ENCODE data around the gene ZACN.
A peak's percentile ranks its signal among the peaks of the same experiment; 100 is the strongest.

- no peak for TF ChIP-seq CTCF (IDR thresholded peaks at IDR 0.05; ENCODE audit: insufficient read depth, low read depth, low read length)
- TF ChIP-seq EZH2 (IDR thresholded peaks at IDR 0.05; ENCODE audit: insufficient read depth, low read length), result peak; percentile 91
These were observed 4.3 kb upstream of the ZACN start, which contains the start of gene GALR2 for GRCh38 chr17:76074390-76075363.

Measured in astrocyte (in vitro differentiated cells and primary cell).